ENCODE data around the gene AGAP2. TPM values are rescaled to one million over a fixed set of nuclear protein-coding genes. Genes with fewer than 3 reads are reported as not detected.
"Not testable (repeated sequence)": the region's sequence is repeated elsewhere in the genome, so short reads cannot be mapped to it uniquely, and the experiment has no call there.

AGAP2 gene
- total RNA-seq, 1 donor from 2014 or later: 0.14 TPM

- TF ChIP-seq EZH2 (IDR thresholded peaks at IDR 0.05; ENCODE audit: insufficient read depth, low read length) (no peak), CTCF (IDR thresholded peaks at IDR 0.05; ENCODE audit: insufficient read depth, low read depth, low read length) (no peak)
- peaks cover 7% of the 10 kb centered on the region for H3K4me1 ChIP-seq (ENCODE audit: insufficient read depth, low read length)
- H3K36me3 Mint-ChIP-seq (ENCODE audit: low read depth, unreplicated experiment): peaks cover 27% of the 10 kb centered on the region
- no peak overlapping the region for H3K4me3 Mint-ChIP-seq (ENCODE audit: unreplicated experiment)
- no peaks in the 10 kb centered on the region for H3K79me2 ChIP-seq (ENCODE audit: insufficient read depth, low read length)
- H3K4me2 ChIP-seq (ENCODE audit: low read length): no peak overlapping the region
- H3K27ac Mint-ChIP-seq (ENCODE audit: unreplicated experiment): peak overlapping the region; percentile 31
- H3K4me1 Mint-ChIP-seq (ENCODE audit: low read depth, unreplicated experiment): no peaks in the 10 kb centered on the region
- peaks cover 20% of the 10 kb centered on the region for H3K36me3 ChIP-seq (ENCODE audit: insufficient read depth, low read length)
- FAIRE-seq (no peak), DNase-seq (ENCODE audit: low read depth) (no peak)
- peaks cover 6% of the 10 kb centered on the region for H3K9me3 Mint-ChIP-seq (ENCODE audit: unreplicated experiment)
- H3K27ac ChIP-seq (ENCODE audit: low read depth, low read length): no peak overlapping the region
- peaks cover 5% of the 10 kb centered on the region for H4K20me1 ChIP-seq (ENCODE audit: insufficient read depth, low read length)
- no peak overlapping the region for H2AFZ ChIP-seq (ENCODE audit: low read depth, low read length)
- H3K4me3 ChIP-seq (ENCODE audit: insufficient read depth, low read depth, low read length): no peak overlapping the region
- peaks cover 40% of the 10 kb centered on the region for H3K27me3 Mint-ChIP-seq (ENCODE audit: low read depth, unreplicated experiment)
- H3K27me3 ChIP-seq (ENCODE audit: insufficient read depth, low read length): peaks cover 12% of the 10 kb centered on the region
- no peak overlapping the region for H3K9ac ChIP-seq (ENCODE audit: low read length)
- H3K9me3 ChIP-seq (ENCODE audit: insufficient read depth, low read depth, low read length): no peaks in the 10 kb centered on the region
These were observed 15.6 kb downstream of the AGAP2 start for GRCh38 chr12:57722716-57723629.

GRCh38 chr12:57721846-57722608 lies 16.5 kb downstream of the AGAP2 start:
- not testable (repeated sequence) for H3K9me3 Mint-ChIP-seq (ENCODE audit: unreplicated experiment); DNase-seq (ENCODE audit: low read depth); H3K27ac ChIP-seq (ENCODE audit: low read depth, low read length); H3K79me2 ChIP-seq (ENCODE audit: insufficient read depth, low read length); H3K27me3 ChIP-seq (ENCODE audit: insufficient read depth, low read length); H3K4me1 Mint-ChIP-seq (ENCODE audit: low read depth, unreplicated experiment); H3K4me3 Mint-ChIP-seq (ENCODE audit: unreplicated experiment); H3K27ac Mint-ChIP-seq (ENCODE audit: unreplicated experiment); H2AFZ ChIP-seq (ENCODE audit: low read depth, low read length); H3K4me1 ChIP-seq (ENCODE audit: insufficient read depth, low read length); H3K9me3 ChIP-seq (ENCODE audit: insufficient read depth, low read depth, low read length); H3K9ac ChIP-seq (ENCODE audit: low read length); FAIRE-seq; H3K4me2 ChIP-seq (ENCODE audit: low read length); H4K20me1 ChIP-seq (ENCODE audit: insufficient read depth, low read length); H3K4me3 ChIP-seq (ENCODE audit: insufficient read depth, low read depth, low read length)
- peaks cover 25% of the 10 kb centered on the region for H3K36me3 ChIP-seq (ENCODE audit: insufficient read depth, low read length)
- Mint-ChIP-seq H3K36me3 (ENCODE audit: low read depth, unreplicated experiment) (peaks cover 29% of the 10 kb centered on the region), H3K27me3 (ENCODE audit: low read depth, unreplicated experiment) (peaks cover 32% of the 10 kb centered on the region)

- no peaks in the 10 kb centered on the region for H4K20me1 ChIP-seq (ENCODE audit: insufficient read depth, low read length)
- no peaks in the 10 kb centered on the region for H3K9me3 Mint-ChIP-seq (ENCODE audit: unreplicated experiment)
- no peak overlapping the region for H3K4me2 ChIP-seq (ENCODE audit: low read length)
- H3K9me3 ChIP-seq (ENCODE audit: insufficient read depth, low read depth, low read length): no peaks in the 10 kb centered on the region
- no peak for TF ChIP-seq EZH2 (IDR thresholded peaks at IDR 0.05; ENCODE audit: insufficient read depth, low read length)
- FAIRE-seq: no peak
- H3K4me1 Mint-ChIP-seq (ENCODE audit: low read depth, unreplicated experiment): no peaks in the 10 kb centered on the region
- peaks cover 3% of the 10 kb centered on the region for H3K27me3 ChIP-seq (ENCODE audit: insufficient read depth, low read length)
- peaks cover 28% of the 10 kb centered on the region for H3K27me3 Mint-ChIP-seq (ENCODE audit: low read depth, unreplicated experiment)
- H3K36me3 ChIP-seq (ENCODE audit: insufficient read depth, low read length): peaks cover 31% of the 10 kb centered on the region
- no peak overlapping the region for H3K27ac ChIP-seq (ENCODE audit: low read depth, low read length)
- H3K36me3 Mint-ChIP-seq (ENCODE audit: low read depth, unreplicated experiment): peaks cover 31% of the 10 kb centered on the region
- DNase-seq (ENCODE audit: low read depth): no peak
- no peak overlapping the region for H2AFZ ChIP-seq (ENCODE audit: low read depth, low read length)
- no peak overlapping the region for H3K4me3 Mint-ChIP-seq (ENCODE audit: unreplicated experiment)
- H3K4me3 ChIP-seq (ENCODE audit: insufficient read depth, low read depth, low read length): no peak overlapping the region
- H3K27ac Mint-ChIP-seq (ENCODE audit: unreplicated experiment): no peak overlapping the region
- no peaks in the 10 kb centered on the region for H3K4me1 ChIP-seq (ENCODE audit: insufficient read depth, low read length)
- H3K9ac ChIP-seq (ENCODE audit: low read length): no peak overlapping the region
- no peaks in the 10 kb centered on the region for H3K79me2 ChIP-seq (ENCODE audit: insufficient read depth, low read length)
These were observed 17.6 kb downstream of the AGAP2 start for GRCh38 chr12:57720606-57721595.
